Caco-2 (cell line): ENCODE data around the gene MAP3K13. TPM values are rescaled to one million over a fixed set of nuclear protein-coding genes. Genes with fewer than 3 reads are reported as not detected.
"Not testable (repeated sequence)": the region's sequence is repeated elsewhere in the genome, so short reads cannot be mapped to it uniquely, and the experiment has no call there.

Source experiments
- BruUV-seq: library from RNA; stranded (reverse); fragments of 400-500 nt; replicated peaks from 2 replicates; lab custom pipeline; 2021; lab: Mats Ljungman, UMichigan
- CTCF ChIA-PET: fragments of 300-600 bp; sonication (Branson Sonifier 250); formaldehyde crosslinking; loops from one replicate; lab custom pipeline; 2022; ENCODE audit warnings: antibody characterized with exemption; lab: Charles Lee
- POLR2A ChIA-PET: fragments of 300-600 bp; sonication (Branson Sonifier 250); formaldehyde crosslinking; loops from one replicate; lab custom pipeline; 2022; ENCODE audit warnings: antibody characterized with exemption; lab: Charles Lee
- DNase-seq, 2 experiments: peaks; one replicate each; pipeline versions ENCODE4 v3.0.0 to v3.0.0-alpha.2; 2020 to 2022
- H3K27me3 ChIP-seq: replicated peaks from 2 replicates; pipeline ENCODE4 v1.6.0; 2011; ENCODE audit warnings: low read length; ENCODE audit not compliant: control insufficient read depth, insufficient read depth
- H3K36me3 ChIP-seq: 2 replicates; pipeline ENCODE4 v1.5.1; 2011; ENCODE audit warnings: low read length; ENCODE audit not compliant: control insufficient read depth, insufficient read depth
- H3K4me1 ChIP-seq: fragments of 250-450 bp; sonication (Bioruptor Pico); 2 replicates; pipeline ENCODE4 v1.5.1; 2020; ENCODE audit warnings: mild to moderate bottlenecking
- H3K4me3 ChIP-seq: 2 replicates; pipeline ENCODE4 v1.5.1; 2011; ENCODE audit warnings: low read depth, mild to moderate bottlenecking, control low read depth, low read length
- H3K9me3 ChIP-seq: fragments of 250-450 bp; sonication (Bioruptor Pico); 2 replicates; pipeline ENCODE4 v1.5.1; 2020; ENCODE audit warnings: mild to moderate bottlenecking, moderate library complexity
- H3K27ac Mint-ChIP-seq: one replicate; pipeline ENCODE4 v1.8.0; 2022; ENCODE audit warnings: mixed read lengths; ENCODE audit not compliant: unreplicated experiment
- H3K27me3 Mint-ChIP-seq: one replicate; pipeline ENCODE4 v1.8.0; 2022; ENCODE audit warnings: mixed read lengths; ENCODE audit not compliant: insufficient read depth, unreplicated experiment
- H3K36me3 Mint-ChIP-seq: one replicate; pipeline ENCODE4 v1.8.0; 2022; ENCODE audit warnings: mild to moderate bottlenecking, mixed read lengths; ENCODE audit not compliant: insufficient read depth, unreplicated experiment
- H3K4me1 Mint-ChIP-seq: one replicate; pipeline ENCODE4 v1.8.0; 2022; ENCODE audit warnings: low read depth, mixed read lengths; ENCODE audit not compliant: unreplicated experiment
- H3K4me3 Mint-ChIP-seq: one replicate; pipeline ENCODE4 v1.8.0; 2022; ENCODE audit warnings: mild to moderate bottlenecking, moderate library complexity, mixed read lengths; ENCODE audit not compliant: unreplicated experiment
- H3K9me3 Mint-ChIP-seq: one replicate; pipeline ENCODE4 v1.8.0; 2022; ENCODE audit warnings: mixed read lengths; ENCODE audit not compliant: unreplicated experiment
- CTCF ChIP-seq, 2 experiments: fragments of 200-600 bp in 1 of 2; IDR thresholded peaks; 1 replicate in 1 of 2; 2 replicates in 1 of 2; pipeline versions ENCODE4 v1.5.1 to v1.8.0; 2011 to 2022; ENCODE audit warnings: antibody characterized with exemption in 1 of 2, control low read depth in 1 of 2, inconsistent platforms in 1 of 2, low read depth in 1 of 2, low read length in 1 of 2, mild to moderate bottlenecking in 1 of 2, moderate library complexity in 1 of 2; ENCODE audit not compliant: insufficient read depth in 1 of 2, severe bottlenecking in 1 of 2, unreplicated experiment in 1 of 2
- intact Hi-C: fragments of 100-400 bp; cut with micrococcal nuclease; formaldehyde crosslinking; loops from one replicate; pipeline ENCODE4 v1.10.0; 2022; ENCODE audit not compliant: unreplicated experiment
- total RNA-seq: library from RNA; stranded (reverse); gene quantifications from 2 replicates; pipeline ENCODE4 v1.2.3, GENCODE V29; 2022

MAP3K13 gene
- total RNA-seq, 1 experiment from 2014 or later, result 20.1 TPM

GRCh38 chr3:185473290-185473815, 110.4 kb downstream of the MAP3K13 start:
- no peaks in the 10 kb centered on the region for H3K27me3 ChIP-seq
- no peaks in the 10 kb centered on the region for H3K27me3 Mint-ChIP-seq
- no peaks in the 10 kb centered on the region for H3K4me1 ChIP-seq
- intact Hi-C loops, result no loop called here
- TF ChIP-seq CTCF (IDR thresholded peaks at IDR 0.05; ENCODE audit: insufficient read depth in 1 of 2, low read depth in 1 of 2, low read length in 1 of 2, severe bottlenecking in 1 of 2, unreplicated experiment in 1 of 2), result no peak
- no TSS peak for BruUV-seq
- no peaks in the 10 kb centered on the region for H3K36me3 Mint-ChIP-seq
- ChIA-PET POLR2A (no interaction called here), CTCF (no interaction called here)
- H3K4me1 Mint-ChIP-seq, result no peaks in the 10 kb centered on the region
- no peak overlapping the region for H3K4me3 Mint-ChIP-seq
- H3K27ac Mint-ChIP-seq, result no peak overlapping the region
- no peaks in the 10 kb centered on the region for H3K9me3 ChIP-seq
- no peak overlapping the region for H3K4me3 ChIP-seq
- H3K36me3 ChIP-seq, result no peaks in the 10 kb centered on the region
- no peaks in the 10 kb centered on the region for H3K9me3 Mint-ChIP-seq
- DNase-seq, result no peak

GRCh38 chr3:185474922-185475321, 112.0 kb downstream of the MAP3K13 start:
- H3K27ac Mint-ChIP-seq, H3K4me3 Mint-ChIP-seq, H3K36me3 ChIP-seq, H3K4me3 ChIP-seq, H3K27me3 Mint-ChIP-seq, CTCF ChIA-PET, H3K9me3 Mint-ChIP-seq, POLR2A ChIA-PET, BruUV-seq, H3K4me1 ChIP-seq, H3K36me3 Mint-ChIP-seq, H3K27me3 ChIP-seq, intact Hi-C loops, H3K4me1 Mint-ChIP-seq, H3K9me3 ChIP-seq, DNase-seq: not testable (repeated sequence)

- Mint-ChIP-seq H3K27me3 (no peaks in the 10 kb centered on the region), H3K4me3 (no peak overlapping the region), H3K9me3 (no peaks in the 10 kb centered on the region), H3K36me3 (no peaks in the 10 kb centered on the region), H3K4me1 (no peaks in the 10 kb centered on the region), H3K27ac (no peak overlapping the region)
- DNase-seq, result no peak
- BruUV-seq, result no TSS peak
- ChIA-PET CTCF (no interaction called here), POLR2A (no interaction called here)
- Histone ChIP-seq H3K4me3 (no peak overlapping the region), H3K9me3 (no peaks in the 10 kb centered on the region), H3K36me3 (no peaks in the 10 kb centered on the region; the same call in none of the 2 replicates), H3K27me3 (no peaks in the 10 kb centered on the region), H3K4me1 (no peaks in the 10 kb centered on the region)
- intact Hi-C loops, result no loop called here
- TF ChIP-seq CTCF (IDR thresholded peaks at IDR 0.05; ENCODE audit: insufficient read depth in 1 of 2, low read depth in 1 of 2, low read length in 1 of 2, severe bottlenecking in 1 of 2, unreplicated experiment in 1 of 2), result no peak
Measured at GRCh38 chr3:185477316-185477715, 114.4 kb downstream of the MAP3K13 start.
